ENCODE measurements around the gene FAM110D. TPM values are rescaled to one million over a fixed set of nuclear protein-coding genes. Genes with fewer than 3 reads are reported as not detected.

FAM110D gene
- total RNA-seq, 2 donors from 2014 or later: 3.1 to 4.6 TPM

GRCh38 chr1:26170472-26170821 is 11.6 kb downstream of the FAM110D start:
- no peaks in the 10 kb centered on the region for H3K36me3 ChIP-seq (replicated peaks in 1 of 2; ENCODE audit: insufficient read depth in 1 of 2, low read depth in 2 of 2)
- peak overlapping the region; percentile 60 to 87 (median 81) for H3K27ac ChIP-seq
- peak overlapping the region; percentile 40 to 78 for H3K4me3 ChIP-seq
- TF ChIP-seq, protein P1, sequence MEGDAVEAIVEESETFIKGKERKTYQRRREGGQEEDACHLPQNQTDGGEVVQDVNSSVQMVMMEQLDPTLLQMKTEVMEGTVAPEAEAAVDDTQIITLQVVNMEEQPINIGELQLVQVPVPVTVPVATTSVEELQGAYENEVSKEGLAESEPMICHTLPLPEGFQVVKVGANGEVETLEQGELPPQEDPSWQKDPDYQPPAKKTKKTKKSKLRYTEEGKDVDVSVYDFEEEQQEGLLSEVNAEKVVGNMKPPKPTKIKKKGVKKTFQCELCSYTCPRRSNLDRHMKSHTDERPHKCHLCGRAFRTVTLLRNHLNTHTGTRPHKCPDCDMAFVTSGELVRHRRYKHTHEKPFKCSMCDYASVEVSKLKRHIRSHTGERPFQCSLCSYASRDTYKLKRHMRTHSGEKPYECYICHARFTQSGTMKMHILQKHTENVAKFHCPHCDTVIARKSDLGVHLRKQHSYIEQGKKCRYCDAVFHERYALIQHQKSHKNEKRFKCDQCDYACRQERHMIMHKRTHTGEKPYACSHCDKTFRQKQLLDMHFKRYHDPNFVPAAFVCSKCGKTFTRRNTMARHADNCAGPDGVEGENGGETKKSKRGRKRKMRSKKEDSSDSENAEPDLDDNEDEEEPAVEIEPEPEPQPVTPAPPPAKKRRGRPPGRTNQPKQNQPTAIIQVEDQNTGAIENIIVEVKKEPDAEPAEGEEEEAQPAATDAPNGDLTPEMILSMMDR (IDR thresholded peaks at IDR 0.05): no peak
- TF ChIP-seq POLR2A (IDR thresholded peaks at IDR 0.05): no peak
- intact Hi-C loops (cut with DNase I): no loop called here
- 29 to 62% methylated on average over 4 to 8 of the region's 9 CpGs for WGBS, 2 donors
- H3K27me3 ChIP-seq: no peaks in the 10 kb centered on the region
- H3K4me1 ChIP-seq: peaks cover 18% of the 10 kb centered on the region
- H3K9me3 ChIP-seq: no peaks in the 10 kb centered on the region
- DNase-seq (no peak), ATAC-seq (peak; percentile 3)

GRCh38 chr1:26171084-26172072 is 12.5 kb downstream of the FAM110D start, which contains the start of gene ZNF593OS:
Gene ZNF593OS (minus strand): TSS chr1:26171832. CDS start chr1:26171661, 171 bp downstream.
- H3K27ac ChIP-seq: no peak within 1 kb of the TSS
- no peaks in the 10 kb centered on the region for H3K36me3 ChIP-seq (replicated peaks in 1 of 2; ENCODE audit: insufficient read depth in 1 of 2, low read depth in 2 of 2)
- H3K4me3 ChIP-seq: no peak within 1 kb of the TSS
- no peaks in the 10 kb centered on the region for H3K9me3 ChIP-seq
- no peak for TF ChIP-seq POLR2A (IDR thresholded peaks at IDR 0.05)
- TF ChIP-seq, protein P1 (IDR thresholded peaks at IDR 0.05): no peak
- DNase-seq (no peak), ATAC-seq (no peak)
- intact Hi-C loops (cut with DNase I): no loop called here
- peaks cover 18% of the 10 kb centered on the region for H3K4me1 ChIP-seq
- H3K27me3 ChIP-seq: no peaks in the 10 kb centered on the region
- 85 to 90% methylated on average over 24 to 34 of the region's 34 CpGs for WGBS, 2 donors

- WGBS, 2 donors: 88 to 91% methylated on average over 8 of the region's 8 CpGs
- ATAC-seq: no peak
- Histone ChIP-seq H3K27ac (no peak overlapping the region), H3K27me3 (no peaks in the 10 kb centered on the region), H3K9me3 (no peaks in the 10 kb centered on the region), H3K4me3 (no peak overlapping the region), H3K36me3 (replicated peaks in 1 of 2; ENCODE audit: insufficient read depth in 1 of 2, low read depth in 2 of 2) (no peaks in the 10 kb centered on the region), H3K4me1 (peaks cover 26% of the 10 kb centered on the region)
- intact Hi-C loops (cut with DNase I): no loop called here
- no peak for TF ChIP-seq POLR2A (IDR thresholded peaks at IDR 0.05)
- TF ChIP-seq, protein P1 (IDR thresholded peaks at IDR 0.05): no peak
- no peak for DNase-seq
These were observed 16.5 kb downstream of the FAM110D start for GRCh38 chr1:26175346-26175745.

DNA sequence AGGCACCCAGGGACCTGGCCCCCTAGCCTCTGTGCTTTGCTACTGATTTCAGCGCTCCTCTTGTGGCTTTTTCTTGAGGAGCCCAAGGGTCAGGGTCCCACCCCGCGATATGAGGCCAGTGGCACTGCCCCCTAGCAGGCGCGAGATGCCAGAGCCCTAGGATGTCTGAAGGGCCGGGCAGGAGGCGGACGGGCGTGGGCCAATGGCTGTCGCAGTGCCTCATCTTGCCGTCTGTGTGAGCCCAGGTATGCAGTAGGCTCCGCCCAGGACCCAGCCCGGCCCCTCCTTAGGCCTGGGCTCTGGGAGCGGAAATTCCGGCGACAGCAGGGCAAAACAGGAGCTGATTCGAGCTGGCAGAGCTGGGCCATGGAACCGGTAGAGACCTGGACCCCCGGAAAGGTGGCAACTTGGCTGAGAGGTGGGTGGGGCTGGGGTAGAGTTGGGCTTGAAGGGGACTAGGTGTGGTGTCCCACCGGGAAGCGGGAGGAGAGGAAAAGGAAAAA is 18.4 kb downstream of the FAM110D start, which contains the start of gene CNKSR1:
Gene CNKSR1 (plus strand): TSS at position 310 of the 503 bp plus-strand sequence. CDS start 57 bp downstream, at position 367.
- Histone ChIP-seq H3K27ac (peak within 1 kb of the TSS; percentile 40 to 79 (median 76)), H3K4me1 (peaks cover 15% of the 10 kb centered on the region), H3K27me3 (no peaks in the 10 kb centered on the region), H3K9me3 (no peaks in the 10 kb centered on the region), H3K36me3 (replicated peaks in 1 of 2; ENCODE audit: insufficient read depth in 1 of 2, low read depth in 2 of 2) (peaks cover 0 to 8% of the 10 kb centered on the region in 2 donors), H3K4me3 (peak within 1 kb of the TSS; percentile 21 to 48)
- ATAC-seq: peak; percentile 99
- WGBS, 2 donors: 14 to 23% methylated on average over 8 to 18 of the region's 21 CpGs
- intact Hi-C loops (cut with DNase I): no loop called here
- peak; percentile 26 to 88 (median 80) for TF ChIP-seq POLR2A (IDR thresholded peaks at IDR 0.05)
- TF ChIP-seq, protein P1 (IDR thresholded peaks at IDR 0.05): peak in 6 of 7 experiments; percentile 7 to 46 (median 37)
- DNase-seq: peak; percentile 87 to 93 (median 92)
